HG02884 (cell line): ENCODE data around the gene AGAP9.
"Not testable (repeated sequence)": the region's sequence is repeated elsewhere in the genome, so short reads cannot be mapped to it uniquely, and the experiment has no call there.

Experiments
- ATAC-seq: cut with Tn5 transposase; IDR thresholded peaks from one replicate; pipeline ENCODE4 v1.9.1; 2021; ENCODE audit warnings: mild to moderate bottlenecking, moderate library complexity; ENCODE audit not compliant: unreplicated experiment

The AGAP9 gene

DNA sequence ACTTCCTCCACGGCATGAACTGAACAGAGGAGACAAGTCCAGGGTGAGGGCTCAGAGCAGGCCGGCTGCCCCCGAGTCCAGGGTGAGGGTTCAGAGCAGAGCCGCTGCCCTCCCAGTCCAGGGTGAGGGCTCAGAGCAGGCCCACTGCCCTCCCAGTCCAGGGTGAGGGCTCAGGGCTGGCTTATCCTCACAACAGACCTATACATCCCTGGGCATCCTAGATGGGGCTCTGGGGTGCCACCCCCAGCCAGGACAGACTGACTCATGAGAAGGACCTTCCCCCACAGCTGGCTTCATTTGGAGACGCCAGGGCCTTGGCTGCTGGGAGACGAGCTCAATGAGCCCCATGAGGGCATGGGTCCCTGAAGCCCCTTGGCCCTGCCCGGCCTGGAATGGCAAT is 33.8 kb downstream of the AGAP9 start:
- not testable (repeated sequence) for ATAC-seq

DNA sequence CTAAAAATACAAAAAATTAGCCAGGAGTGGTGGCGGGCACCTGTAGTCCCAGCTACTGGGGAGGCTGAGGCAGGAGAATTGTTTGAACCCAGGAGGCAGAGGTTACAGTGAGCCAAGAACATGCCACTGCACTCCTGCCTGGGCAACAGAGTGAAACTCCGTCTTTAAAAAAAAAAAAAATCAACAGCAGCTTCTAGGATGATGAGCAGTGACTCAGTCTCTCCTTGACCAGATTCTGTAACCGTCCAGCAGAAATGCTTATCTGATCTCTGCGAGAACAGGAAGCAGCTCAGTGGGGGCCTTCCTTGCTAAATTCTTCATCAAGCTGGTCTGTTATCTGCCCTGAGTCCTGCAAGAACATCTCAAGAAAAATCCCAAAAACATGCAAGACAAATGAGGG is 37.5 kb downstream of the AGAP9 start:
- not testable (repeated sequence) for ATAC-seq

DNA sequence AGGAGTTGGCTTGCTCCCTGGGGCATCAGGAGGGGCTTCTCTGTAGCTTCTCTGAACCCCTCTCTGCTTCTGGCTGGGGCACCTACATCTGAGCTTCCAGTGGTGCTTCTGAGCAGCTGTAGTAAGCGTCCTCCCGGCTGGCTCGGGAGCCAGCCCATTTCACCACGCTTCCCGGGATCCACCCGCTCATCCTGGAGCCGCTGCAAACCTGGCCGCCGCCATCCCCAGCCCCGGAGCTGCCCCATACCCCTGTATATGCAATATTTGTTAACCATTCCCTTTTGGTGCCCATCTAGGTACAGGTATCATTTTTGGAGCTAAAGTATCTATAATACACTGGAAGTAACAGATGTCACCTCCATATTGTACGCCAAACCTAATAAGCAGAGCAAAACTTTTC is 38.7 kb downstream of the AGAP9 start:
- not testable (repeated sequence) for ATAC-seq

DNA sequence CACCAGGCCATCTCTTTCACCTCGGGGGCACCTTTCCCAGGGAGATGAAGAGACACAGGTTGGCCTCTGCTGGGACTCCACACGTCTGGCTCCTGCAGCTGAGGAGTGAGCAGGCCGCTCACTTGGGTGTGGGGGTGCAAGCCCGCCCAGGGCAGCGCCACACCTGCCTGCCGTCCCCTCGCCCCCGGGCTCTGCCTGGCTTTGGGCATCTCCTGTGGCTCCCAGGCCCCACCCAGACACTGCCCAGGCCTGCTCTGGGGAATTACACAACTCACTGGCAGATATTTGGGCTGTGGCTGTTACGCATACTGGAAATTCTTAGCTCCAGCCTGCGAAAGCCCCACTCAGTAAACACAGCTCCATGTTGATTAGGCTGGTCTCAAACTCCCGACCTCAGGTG is 39.5 kb downstream of the AGAP9 start, which contains the start of gene ANXA8:
TSS of gene ANXA8 (minus strand) at position 193 of the 400 bp plus-strand sequence. CDS start at position 11, 182 bp downstream.
- ATAC-seq: not testable (repeated sequence)

DNA sequence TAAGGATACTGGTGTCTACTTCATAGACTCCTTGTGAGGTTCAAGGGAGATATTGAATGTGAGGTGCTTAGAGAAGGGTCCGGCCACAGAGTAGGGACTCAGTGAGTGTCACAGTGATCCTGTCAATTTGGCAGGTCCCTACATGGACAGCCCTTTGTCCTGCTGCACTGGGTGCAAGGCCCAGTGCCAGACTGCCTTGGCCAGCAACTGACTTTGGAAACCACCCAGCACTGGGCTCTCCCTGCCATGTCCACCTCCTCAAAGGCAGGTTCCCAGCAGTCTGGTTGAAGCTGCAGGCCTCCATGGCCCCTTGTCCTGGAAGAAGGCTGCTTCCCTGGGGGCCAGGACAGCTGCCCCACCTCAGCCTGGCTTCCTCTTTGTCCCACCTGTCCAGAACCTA is 41.1 kb downstream of the AGAP9 start:
- not testable (repeated sequence) for ATAC-seq

DNA sequence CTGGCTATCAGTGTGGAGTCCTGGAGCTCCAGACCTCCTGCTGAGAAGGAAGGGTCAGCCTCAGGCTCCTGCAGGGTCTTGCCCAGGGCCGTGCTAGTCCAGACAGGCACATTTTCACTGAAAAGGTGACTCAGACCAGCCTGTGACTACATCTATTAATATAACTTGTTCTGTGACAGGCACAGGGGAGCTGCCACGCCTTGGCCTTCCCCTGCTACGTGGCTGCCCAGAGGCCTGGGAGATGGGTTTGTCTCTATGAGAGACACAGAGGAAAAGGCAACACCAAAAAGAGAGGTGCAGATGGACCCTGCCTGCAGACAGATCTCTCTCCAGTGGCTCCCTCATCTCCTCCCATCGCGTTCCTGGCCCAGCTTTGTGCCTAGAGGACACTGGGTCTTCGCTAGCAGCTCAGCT is 41.7 kb downstream of the AGAP9 start:
- ATAC-seq: not testable (repeated sequence)

DNA sequence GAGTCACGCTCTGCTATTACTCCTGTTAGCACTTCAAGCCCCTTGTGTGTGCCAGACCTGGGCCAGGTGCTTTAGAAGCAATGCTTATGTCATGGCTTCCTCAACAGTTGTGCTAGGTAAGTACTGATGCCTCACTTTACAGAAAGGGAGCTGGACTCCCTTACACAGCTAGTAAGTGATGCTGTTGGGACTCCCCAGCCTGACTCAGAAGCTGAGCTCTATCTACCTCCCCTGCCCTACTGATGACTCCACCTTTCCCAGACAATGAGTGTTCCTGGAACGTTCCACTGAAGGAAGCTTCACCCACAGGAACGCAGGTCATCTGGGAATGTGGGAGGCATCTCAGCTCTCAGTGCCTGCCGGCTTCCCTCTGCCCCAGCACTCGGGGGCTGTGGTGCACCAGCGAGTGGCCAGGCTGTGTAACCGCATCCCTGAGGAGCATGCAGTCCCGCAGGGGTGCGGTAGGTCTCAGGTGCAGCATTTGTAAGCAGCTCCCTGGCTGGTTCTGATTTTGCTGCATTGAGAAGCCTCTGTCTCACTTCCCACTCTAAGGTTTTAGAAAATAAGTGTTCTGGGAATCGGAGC is 42.2 kb downstream of the AGAP9 start:
- ATAC-seq: not testable (repeated sequence)

DNA sequence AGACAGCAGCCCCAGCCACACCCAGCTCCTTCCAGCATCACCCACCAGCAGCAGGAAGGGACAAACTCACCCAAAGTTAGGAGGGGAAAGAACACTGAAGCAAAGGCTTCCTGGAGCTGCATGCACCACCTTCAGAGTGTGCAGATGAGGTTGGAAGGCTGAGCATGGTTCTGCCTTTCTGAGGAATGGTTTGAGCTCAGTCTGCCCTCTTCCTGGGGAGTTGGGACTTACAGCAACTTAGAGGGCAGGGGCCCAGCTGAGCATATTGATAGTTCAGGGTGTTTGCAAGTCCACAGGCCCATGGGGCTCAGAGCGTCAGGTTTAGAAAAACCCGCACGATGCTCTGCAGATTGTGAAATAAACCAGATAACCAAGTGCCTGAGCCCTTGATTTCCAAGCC is 43.3 kb downstream of the AGAP9 start:
- not testable (repeated sequence) for ATAC-seq

DNA sequence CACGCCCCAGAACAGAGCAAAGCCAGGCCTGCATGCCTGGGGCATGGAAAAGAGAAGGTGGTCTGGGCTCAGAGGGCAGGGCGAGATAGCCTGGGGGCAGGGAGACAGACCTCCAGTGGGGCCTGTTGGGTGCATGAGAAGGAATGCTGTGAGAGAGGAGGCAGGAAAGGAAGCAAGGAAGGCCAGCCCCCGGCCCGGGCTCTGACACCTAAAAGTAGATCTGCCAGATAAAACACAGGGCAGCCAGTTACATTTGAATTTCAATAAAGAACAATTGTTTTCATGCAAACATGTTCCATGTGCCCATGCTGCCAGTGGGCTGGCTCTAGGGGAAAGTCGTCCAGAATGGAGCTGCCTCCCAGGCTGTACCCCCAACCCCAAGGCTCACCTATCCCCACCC is 45.3 kb downstream of the AGAP9 start:
- ATAC-seq: not testable (repeated sequence)

DNA sequence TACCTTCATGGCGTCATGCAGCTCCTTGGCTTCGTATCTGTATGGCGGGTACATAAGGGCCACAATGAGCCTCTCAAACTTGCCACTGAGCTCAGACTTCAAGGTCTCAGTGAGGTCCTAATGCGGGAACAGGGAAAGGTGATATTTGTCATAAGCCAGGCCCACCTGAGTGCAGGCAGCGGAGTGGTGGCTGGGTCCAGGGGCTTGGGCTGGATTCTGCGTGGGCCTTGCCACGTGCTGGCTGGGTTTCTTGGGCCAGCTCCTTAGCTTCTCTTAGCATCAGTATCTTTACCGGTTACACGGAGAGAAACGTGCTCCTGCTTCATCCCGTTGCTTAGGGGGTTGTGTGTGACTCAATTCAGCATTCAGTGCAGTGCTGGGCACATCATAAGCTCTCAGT is 46.4 kb downstream of the AGAP9 start:
- ATAC-seq: not testable (repeated sequence)

DNA sequence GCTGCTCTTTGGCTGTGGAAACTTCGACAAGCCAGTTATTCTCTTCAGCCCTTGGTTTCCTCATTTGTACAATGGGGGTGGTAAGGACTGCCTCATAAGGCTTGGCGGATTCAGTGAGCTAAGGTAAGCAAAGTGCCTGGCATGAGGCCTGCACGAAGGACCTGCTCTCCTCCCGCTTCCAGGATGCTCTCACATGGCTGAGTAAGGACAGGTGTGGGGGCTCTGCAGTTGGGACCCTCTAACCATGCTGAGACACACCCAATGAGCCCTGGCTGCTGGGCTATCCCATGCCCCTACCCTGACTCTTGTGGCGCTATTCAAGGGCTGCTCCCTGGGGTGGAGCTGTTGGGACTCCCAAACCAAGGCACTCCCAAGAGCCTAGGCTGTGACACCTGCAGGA is 48.3 kb downstream of the AGAP9 start:
- ATAC-seq: not testable (repeated sequence)

DNA sequence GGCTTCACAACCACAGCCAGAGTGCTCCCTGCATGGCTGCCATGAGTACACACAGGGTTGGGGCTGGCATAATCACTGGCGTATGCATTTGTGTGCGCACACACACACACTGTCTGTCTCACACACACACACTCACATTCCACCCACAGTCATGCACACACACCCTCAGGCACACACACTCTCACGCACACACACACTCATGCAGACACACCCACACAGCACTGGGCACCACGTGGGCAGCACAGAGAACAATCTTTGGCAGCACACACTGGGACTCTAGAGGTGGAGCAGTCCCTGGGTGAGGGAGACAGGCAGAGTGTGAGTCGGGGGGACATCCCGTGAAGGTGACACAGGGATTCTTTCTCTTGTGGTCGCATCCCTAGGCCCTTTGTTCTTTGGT is 49.9 kb downstream of the AGAP9 start:
- ATAC-seq: not testable (repeated sequence)

DNA sequence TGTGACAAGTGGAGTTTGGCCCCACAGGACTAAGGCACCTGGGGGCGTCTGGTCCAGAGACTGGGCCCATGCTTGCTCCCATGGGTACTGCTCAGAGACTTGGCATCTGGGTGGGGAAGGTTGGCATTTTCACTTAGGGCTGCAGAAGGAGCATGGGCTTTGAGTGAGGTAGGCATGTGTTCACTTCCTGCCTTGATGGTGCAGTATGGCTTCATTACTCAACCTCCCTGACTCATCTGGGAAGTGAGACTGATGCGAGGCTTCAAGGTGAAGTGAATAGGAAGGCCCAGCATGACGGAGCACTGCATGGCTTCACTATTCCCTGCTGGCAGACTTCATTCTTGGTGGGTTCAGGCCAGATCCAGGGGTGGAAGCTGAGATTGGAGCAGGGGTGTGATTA is 50.8 kb downstream of the AGAP9 start:
- peak; percentile 79 for ATAC-seq

DNA sequence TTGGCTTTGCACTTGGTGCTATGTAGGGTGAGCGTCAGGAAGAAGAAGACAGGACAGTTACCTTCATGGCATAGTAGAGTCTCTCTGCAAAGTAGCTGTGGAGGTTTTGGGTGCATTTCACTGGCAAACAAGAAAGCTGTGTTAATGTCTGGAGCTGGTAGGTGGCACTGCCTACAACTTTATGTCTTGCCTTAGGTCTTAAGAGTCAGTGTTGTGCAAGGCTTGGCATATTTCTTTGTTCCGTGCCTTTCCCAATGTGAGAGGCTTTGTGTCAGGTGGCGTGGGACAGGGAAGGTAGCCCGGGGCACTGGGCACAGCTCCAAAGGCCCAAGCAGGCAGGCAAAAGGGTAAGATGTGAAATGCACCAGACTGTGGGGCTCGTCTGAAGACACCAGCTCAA is 51.4 kb downstream of the AGAP9 start:
- ATAC-seq: not testable (repeated sequence)

DNA sequence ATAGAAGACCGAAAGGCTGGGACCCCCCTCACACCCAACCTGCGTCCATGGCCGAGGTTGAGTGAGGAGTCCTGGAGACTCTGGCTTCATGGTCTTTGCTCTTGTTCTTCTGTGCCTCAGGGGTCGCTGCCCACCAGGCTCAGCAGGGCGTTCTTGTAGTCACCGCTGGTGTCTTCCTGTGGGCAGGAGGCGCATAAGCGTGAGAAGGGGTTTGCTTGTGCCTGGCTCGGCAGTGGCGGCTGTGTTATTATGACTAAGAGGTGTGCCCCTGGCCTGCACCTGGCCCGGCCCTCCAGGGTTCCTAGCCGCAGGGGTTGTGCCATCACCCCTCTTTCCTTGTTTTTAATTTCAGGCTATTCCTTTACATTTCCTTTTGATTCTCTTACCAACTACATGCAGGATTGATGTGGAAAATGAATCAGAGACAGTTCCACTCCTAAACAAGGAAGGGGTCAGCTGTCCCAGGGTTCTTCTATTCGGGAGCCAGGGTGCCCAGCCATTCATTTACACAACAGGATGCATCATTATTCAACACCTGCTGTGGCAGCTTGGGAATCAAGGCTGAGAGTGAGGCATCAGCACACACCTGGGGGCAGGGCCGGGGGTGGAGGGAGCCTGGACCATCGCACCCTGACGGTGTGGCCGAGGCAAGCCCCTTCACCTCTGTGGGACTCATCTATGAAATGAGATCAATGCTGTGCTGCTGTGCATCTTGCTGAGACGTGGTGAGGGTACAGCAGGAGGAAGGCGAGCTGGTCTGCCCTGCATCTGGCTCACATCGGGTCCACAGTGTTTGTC is 54.5 kb downstream of the AGAP9 start:
- not testable (repeated sequence) for ATAC-seq

DNA sequence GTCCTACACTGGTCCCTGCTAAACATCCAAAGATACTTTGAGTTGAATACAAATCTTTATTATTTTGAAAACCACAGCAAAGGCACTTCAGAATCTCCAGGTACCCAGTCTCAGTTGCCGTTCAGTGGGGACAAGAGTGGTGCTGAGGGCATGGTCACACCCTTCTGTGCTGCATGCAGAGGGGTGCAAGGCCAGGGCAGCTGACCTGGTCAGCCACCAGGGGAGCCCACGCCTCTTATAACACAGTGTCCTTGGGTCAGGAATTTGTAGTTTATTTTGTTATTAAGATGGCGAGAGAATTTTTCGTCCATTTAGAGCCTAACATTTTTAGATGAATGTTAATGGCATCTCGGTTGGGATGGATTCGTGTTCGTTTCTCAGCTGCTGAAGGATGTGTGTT is 55.5 kb downstream of the AGAP9 start:
- ATAC-seq: not testable (repeated sequence)

DNA sequence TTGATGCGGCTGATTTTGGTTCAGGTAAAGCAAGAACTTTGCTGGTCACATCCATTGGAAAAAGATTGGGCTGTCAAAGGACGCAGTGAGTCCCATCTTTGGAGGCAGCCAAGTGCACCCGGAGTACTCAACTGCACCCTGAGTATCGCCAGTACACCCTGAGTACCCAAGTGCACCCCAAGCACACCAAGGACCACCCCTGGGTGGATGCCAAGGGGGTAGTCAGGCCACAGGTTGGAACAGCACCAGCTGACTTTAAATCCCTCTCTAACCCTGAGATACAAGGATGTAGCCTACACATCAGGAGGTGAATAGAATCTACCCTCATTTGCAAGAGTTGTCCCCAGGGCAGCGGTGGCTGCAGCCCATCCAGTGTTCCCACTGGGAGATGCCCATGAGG is 56.0 kb downstream of the AGAP9 start:
- not testable (repeated sequence) for ATAC-seq

DNA sequence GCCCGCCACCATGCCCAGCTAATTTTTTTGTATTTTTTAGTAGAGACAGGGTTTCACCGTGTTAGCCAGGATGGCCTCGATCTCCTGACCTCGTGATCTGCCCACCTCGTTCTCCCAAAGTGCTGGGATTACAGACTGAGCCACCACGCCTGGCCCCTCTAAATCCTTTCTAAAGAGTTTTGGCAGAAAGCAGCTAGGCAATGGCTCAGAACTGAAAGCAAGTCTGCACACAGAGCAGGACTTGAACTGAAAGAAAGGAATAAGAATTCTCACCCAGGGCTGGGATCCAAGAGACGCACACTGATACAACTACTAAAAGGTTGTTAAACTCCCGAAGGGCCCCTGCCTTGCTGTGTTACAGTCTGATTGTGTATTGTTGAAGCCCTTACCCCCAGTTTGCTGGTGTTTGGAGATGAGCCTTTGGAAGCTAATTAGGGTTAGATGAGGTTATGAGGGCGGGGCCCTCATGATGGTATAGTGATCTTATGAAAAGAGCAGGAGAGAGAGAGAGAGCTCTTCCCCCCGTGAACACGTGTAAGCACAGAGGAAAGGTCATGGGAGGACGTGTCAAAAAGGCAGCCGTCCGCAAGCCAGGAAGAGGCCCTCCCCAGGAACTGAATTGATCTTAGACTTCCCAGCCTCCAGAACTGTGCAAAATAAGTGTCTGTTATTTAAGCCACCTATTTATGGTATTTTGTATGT is 58.1 kb downstream of the AGAP9 start:
- not testable (repeated sequence) for ATAC-seq

DNA sequence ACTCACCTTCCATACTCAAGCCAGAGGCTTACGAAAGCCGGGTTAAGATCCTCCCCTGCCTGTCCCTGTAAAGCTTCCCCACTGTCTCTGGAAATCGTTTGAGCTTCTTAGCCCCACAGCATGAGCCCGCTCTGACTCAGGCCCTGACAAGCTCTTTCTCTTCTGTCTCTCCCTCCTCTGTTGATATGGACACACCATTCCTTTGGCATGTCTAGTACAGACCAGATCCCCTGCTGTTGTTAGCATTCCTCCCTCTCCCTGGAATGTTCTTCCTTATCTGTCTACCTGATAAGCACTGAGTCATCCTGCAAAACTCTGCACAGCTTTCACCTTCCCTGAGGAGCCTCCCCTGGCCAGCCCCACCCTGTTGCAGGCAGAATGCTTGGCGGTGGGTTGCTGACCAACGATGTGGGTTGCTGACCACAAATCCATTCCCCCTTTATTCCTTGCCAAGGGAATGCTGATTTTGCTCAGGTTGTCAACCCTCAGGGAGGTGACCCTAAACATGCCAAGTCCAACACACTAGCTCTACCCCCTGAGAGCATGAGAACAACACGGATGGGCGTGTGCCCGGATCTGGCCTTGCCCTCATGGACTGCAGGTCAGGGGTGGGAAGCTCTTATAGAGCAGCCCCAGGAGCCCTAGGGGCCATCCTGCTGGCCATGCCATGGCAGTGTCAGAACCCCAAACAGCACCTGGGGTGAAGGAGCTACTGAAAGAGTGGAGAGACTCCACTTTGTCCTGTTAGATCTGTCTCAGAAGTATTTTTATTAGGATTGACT is 60.7 kb downstream of the AGAP9 start:
- ATAC-seq: not testable (repeated sequence)

DNA sequence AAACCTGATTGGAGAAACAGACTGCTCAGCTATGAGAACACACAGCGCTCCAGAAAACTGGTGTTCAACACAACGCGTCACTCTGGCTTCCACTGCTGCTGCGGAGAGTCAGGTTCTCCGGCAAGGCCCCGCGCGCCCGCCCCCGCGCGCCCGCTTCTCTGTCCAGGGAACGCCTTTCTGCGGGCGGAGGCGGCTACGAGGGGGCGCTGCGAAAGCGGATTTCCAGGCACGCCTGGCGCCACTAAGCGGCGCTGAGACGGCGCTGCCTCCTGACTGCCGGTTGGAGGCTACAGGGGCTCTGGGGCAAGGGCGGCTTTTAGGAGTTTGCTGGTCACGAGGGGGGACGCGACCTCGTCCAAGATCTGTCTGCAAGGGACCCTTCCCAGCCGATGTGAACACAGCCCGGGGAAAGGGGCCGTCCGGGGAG is 62.2 kb downstream of the AGAP9 start:
- ATAC-seq: not testable (repeated sequence)
